GM21515 (cell line): ENCODE data around the gene MARCHF10.
"Not testable (repeated sequence)": the region's sequence is repeated elsewhere in the genome, so short reads cannot be mapped to it uniquely, and the experiment has no call there.

Source experiments
- ATAC-seq: cut with Tn5 transposase; IDR thresholded peaks from one replicate; pipeline ENCODE4 v1.9.1; 2021; ENCODE audit not compliant: unreplicated experiment

The MARCHF10 gene

GRCh38 chr17:62702746-62703260, 105.3 kb downstream of the MARCHF10 start:
- ATAC-seq = no peak

- ATAC-seq = no peak
Measured at GRCh38 chr17:62701706-62702085, 106.4 kb downstream of the MARCHF10 start.

- ATAC-seq = no peak
Measured at GRCh38 chr17:62700964-62701705, 107.0 kb downstream of the MARCHF10 start.

GRCh38 chr17:62698459-62698858, 109.7 kb downstream of the MARCHF10 start:
- ATAC-seq = not testable (repeated sequence)

GRCh38 chr17:62696726-62697490, 111.2 kb downstream of the MARCHF10 start:
- no peak for ATAC-seq

GRCh38 chr17:62696256-62696655, 111.9 kb downstream of the MARCHF10 start:
- ATAC-seq = no peak

- not testable (repeated sequence) for ATAC-seq
Measured at GRCh38 chr17:62695093-62695738, 112.9 kb downstream of the MARCHF10 start.

- ATAC-seq = no peak
Measured at GRCh38 chr17:62693616-62694409, 114.3 kb downstream of the MARCHF10 start.

GRCh38 chr17:62692721-62693431, 115.2 kb downstream of the MARCHF10 start:
- no peak for ATAC-seq

- no peak for ATAC-seq
Measured at GRCh38 chr17:62692159-62692651, 115.9 kb downstream of the MARCHF10 start.

GRCh38 chr17:62691589-62691915, 116.6 kb downstream of the MARCHF10 start:
- ATAC-seq = not testable (repeated sequence)

- no peak for ATAC-seq
Measured at GRCh38 chr17:62690168-62690897, 117.8 kb downstream of the MARCHF10 start.

GRCh38 chr17:62689441-62690167, 118.5 kb downstream of the MARCHF10 start:
- no peak for ATAC-seq

- ATAC-seq = no peak
Measured at GRCh38 chr17:62688398-62689160, 119.5 kb downstream of the MARCHF10 start.

- no peak for ATAC-seq
Measured at GRCh38 chr17:62687997-62688396, 120.1 kb downstream of the MARCHF10 start.

GRCh38 chr17:62684179-62684578, 123.9 kb downstream of the MARCHF10 start:
- no peak for ATAC-seq

- no peak for ATAC-seq
Measured at GRCh38 chr17:62681939-62682381, 126.2 kb downstream of the MARCHF10 start.
